Neutrophil (primary cell): ENCODE data around the gene GRM3.

ENCODE experiments used
- H3K27ac ChIP-seq: fragments of 200-600 bp; sonication (generic); 2 replicates; pipeline ENCODE4 v1.5.1; 2016; ENCODE audit warnings: mild to moderate bottlenecking, moderate library complexity
- H3K27me3 ChIP-seq: fragments of 200-600 bp; sonication (generic); 2 replicates; pipeline ENCODE4 v1.6.0; 2016; ENCODE audit warnings: mild to moderate bottlenecking
- H3K36me3 ChIP-seq: fragments of 200-600 bp; sonication (generic); 2 replicates; pipeline ENCODE4 v1.5.1; 2017
- H3K4me1 ChIP-seq, 2 experiments: fragments of 200-600 bp in 1 of 2; sonication (generic) in 1 of 2; 1 replicate in 1 of 2; 2 replicates in 1 of 2; pipeline versions ENCODE4 v1.5.1 to v1.6.1; 2013 to 2016; ENCODE audit warnings: low read depth in 1 of 2, low read length in 1 of 2, mild to moderate bottlenecking in 1 of 2, moderate library complexity in 1 of 2; ENCODE audit not compliant: control insufficient read depth in 1 of 2, insufficient read depth in 1 of 2
- H3K4me3 ChIP-seq, 2 experiments: fragments of 200-600 bp in 1 of 2; sonication (generic) in 1 of 2; 1 replicate in 1 of 2; 2 replicates in 1 of 2; pipeline ENCODE4 v1.5.1; 2013 to 2016; ENCODE audit warnings: low read depth in 1 of 2, low read length in 1 of 2, mild to moderate bottlenecking in 1 of 2, moderate library complexity in 1 of 2
- H3K9me3 ChIP-seq: fragments of 200-600 bp; sonication (generic); 2 replicates; pipeline ENCODE4 v1.5.1; 2016
- TF ChIP-seq, protein P1 (sequence below): fragments of 200-600 bp; sonication (generic); IDR thresholded peaks from 2 replicates; pipeline ENCODE4 v1.5.1; 2016; ENCODE audit warnings: antibody characterized with exemption

GRM3 gene

DNA sequence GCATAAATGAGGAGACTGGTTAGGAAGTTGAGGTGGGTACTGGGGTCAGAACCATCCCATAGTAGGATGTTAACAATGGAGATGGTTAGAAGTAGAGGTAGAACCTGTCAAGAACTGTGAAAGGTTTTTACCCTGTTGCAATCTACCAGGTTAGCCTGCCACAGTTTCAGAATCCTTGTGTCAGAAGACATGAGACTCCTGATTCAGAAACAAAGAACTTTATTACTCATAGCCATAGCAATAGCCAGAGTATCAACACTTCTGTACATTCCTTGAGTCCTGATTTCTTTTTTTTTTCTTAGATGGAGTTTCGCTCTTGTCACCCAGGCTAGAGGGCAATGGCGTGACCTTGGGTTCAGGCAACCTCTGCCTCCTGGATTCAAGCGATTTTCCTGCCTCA, 200.9 kb downstream of the GRM3 start:
- Histone ChIP-seq H3K4me3 (no peak overlapping the region), H3K27ac (no peak overlapping the region)
- TF ChIP-seq, protein P1, sequence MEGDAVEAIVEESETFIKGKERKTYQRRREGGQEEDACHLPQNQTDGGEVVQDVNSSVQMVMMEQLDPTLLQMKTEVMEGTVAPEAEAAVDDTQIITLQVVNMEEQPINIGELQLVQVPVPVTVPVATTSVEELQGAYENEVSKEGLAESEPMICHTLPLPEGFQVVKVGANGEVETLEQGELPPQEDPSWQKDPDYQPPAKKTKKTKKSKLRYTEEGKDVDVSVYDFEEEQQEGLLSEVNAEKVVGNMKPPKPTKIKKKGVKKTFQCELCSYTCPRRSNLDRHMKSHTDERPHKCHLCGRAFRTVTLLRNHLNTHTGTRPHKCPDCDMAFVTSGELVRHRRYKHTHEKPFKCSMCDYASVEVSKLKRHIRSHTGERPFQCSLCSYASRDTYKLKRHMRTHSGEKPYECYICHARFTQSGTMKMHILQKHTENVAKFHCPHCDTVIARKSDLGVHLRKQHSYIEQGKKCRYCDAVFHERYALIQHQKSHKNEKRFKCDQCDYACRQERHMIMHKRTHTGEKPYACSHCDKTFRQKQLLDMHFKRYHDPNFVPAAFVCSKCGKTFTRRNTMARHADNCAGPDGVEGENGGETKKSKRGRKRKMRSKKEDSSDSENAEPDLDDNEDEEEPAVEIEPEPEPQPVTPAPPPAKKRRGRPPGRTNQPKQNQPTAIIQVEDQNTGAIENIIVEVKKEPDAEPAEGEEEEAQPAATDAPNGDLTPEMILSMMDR = no peak

DNA sequence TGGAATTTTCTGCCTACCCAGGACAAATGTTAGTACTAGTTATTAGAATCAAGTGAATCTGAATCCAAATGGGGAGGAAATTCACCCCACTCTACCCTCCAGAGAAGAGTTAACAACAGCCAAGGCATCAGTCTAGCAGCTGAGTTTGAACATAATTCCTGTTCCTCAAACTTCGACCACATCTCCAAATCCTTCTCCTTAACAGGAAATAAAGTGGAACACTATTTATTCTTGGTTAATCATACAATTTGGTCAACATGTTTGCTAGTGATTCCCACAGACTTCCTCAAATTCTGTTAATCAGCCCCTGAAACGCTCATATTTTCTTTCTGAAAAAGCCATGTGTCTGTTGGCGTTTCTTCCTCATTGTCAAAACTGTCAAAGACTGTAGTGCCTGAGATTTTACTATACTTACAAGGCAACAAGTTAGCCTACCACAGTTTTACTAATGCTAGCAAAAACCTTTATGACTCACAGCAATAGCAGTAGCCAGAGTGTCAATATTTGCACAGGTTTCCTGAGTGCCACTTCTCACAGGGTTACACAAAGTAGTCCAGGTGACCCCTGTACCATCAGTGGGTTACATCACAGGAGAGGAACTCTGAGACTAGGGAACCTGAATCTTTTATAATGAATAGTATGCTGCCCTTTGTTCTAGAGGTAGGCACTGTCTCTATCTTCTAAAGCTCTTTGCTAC, 202.9 kb downstream of the GRM3 start:
- no peaks in the 10 kb centered on the region for H3K27me3 ChIP-seq
- no peaks in the 10 kb centered on the region for H3K4me1 ChIP-seq
- no peaks in the 10 kb centered on the region for H3K9me3 ChIP-seq
- TF ChIP-seq, protein P1 = no peak
- no peak overlapping the region for H3K4me3 ChIP-seq
- H3K36me3 ChIP-seq = no peaks in the 10 kb centered on the region
- no peak overlapping the region for H3K27ac ChIP-seq

More for the DNA sequence above, 200.9 kb downstream of the GRM3 start:
- Histone ChIP-seq H3K36me3 (no peaks in the 10 kb centered on the region), H3K27me3 (no peaks in the 10 kb centered on the region), H3K9me3 (no peaks in the 10 kb centered on the region), H3K4me1 (no peaks in the 10 kb centered on the region)

DNA sequence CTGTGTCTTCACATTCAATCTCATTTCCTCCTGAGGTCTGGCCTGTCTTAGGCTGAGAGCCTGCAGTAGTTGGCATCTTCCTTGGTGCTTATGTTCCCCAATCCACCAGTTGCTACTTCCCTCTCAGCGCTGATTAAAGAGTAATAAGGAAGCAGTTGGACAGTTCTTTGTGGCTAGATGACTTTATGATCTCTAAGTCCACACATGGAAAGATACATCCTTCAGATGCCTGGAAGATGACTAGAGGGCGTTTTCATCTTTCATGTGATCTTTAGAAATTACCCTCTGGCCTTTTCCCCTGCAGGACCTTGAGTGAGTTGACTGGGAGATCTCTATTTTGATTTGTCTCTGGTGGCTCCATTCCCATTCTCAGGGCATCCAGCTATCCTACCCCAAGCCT, 204.5 kb downstream of the GRM3 start:
- Histone ChIP-seq H3K27me3 (no peaks in the 10 kb centered on the region), H3K36me3 (no peaks in the 10 kb centered on the region), H3K9me3 (no peaks in the 10 kb centered on the region), H3K4me1 (no peaks in the 10 kb centered on the region), H3K4me3 (no peak overlapping the region), H3K27ac (no peak overlapping the region)
- TF ChIP-seq, protein P1 = no peak

DNA sequence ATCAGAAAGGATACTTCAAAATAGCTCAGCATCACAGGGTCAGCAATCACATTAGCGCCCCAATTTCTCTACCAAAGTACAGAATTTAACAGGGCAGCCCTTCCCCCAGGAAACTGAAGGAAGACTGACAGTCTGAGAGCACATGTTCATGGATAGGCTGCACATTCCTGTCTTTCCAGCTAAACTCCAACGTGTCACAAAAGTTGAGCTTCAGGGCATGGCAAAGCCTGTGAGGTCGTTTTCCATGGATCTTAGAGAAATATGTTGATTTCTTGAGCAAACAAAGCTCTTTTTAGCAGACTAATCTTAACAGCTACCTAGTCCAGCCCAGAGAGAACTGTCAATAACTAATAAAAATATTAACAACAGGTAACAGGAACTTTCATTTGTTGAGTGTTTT, 207.9 kb downstream of the GRM3 start:
- H3K27ac ChIP-seq = no peak overlapping the region
- no peaks in the 10 kb centered on the region for H3K27me3 ChIP-seq
- H3K36me3 ChIP-seq = no peaks in the 10 kb centered on the region
- no peaks in the 10 kb centered on the region for H3K9me3 ChIP-seq
- no peak overlapping the region for H3K4me3 ChIP-seq
- H3K4me1 ChIP-seq = no peaks in the 10 kb centered on the region
- TF ChIP-seq, protein P1 = no peak

DNA sequence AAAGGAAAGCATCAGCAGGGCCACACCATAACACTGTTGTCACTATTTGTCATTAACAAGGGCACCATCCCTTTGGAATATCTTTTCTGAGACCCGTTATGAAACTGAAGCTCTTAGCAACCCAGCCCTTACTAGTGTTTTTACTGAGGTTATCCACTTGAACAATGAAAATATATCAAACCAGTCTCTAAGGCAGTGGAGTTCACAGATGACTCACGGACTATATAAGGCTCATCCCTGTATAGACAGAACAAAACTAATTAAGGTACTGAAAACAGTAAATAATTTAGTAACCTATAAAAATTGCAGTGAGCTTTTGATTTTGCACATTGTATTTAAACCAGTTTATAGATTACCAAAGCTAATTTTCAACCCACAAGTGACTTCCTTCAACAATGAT, 219.7 kb downstream of the GRM3 start:
- H3K4me1 ChIP-seq = no peaks in the 10 kb centered on the region
- no peak overlapping the region for H3K4me3 ChIP-seq
- H3K27ac ChIP-seq = no peak overlapping the region
- H3K27me3 ChIP-seq = no peaks in the 10 kb centered on the region
- H3K36me3 ChIP-seq = no peaks in the 10 kb centered on the region
- TF ChIP-seq, protein P1 = no peak
- no peaks in the 10 kb centered on the region for H3K9me3 ChIP-seq
